ENCODE measurements around the gene PRRT2.
A peak's percentile ranks its signal among the peaks of the same experiment; 100 is the strongest.

The PRRT2 gene

GRCh38 chr16:29814592-29814991, 2.6 kb downstream of the PRRT2 start:
- H3K27me3 ChIP-seq (ENCODE audit: low read length) = no peaks in the 10 kb centered on the region
- no peaks in the 10 kb centered on the region for H4K20me1 ChIP-seq (ENCODE audit: low read depth, low read length)
- H3K9me3 ChIP-seq (ENCODE audit: insufficient read depth, low read length) = no peaks in the 10 kb centered on the region
- H3F3A ChIP-seq (ENCODE audit: insufficient read depth) = peaks cover 15% of the 10 kb centered on the region
- H3K27ac ChIP-seq (ENCODE audit: low read depth, low read length) = no peak overlapping the region
- TF ChIP-seq EZH2phosphoT487 (conservative IDR thresholded peaks at IDR 0.05; ENCODE audit: low read length) (no peak), CTCF (IDR thresholded peaks at IDR 0.05; ENCODE audit: insufficient read depth, low read length, poor library complexity, severe bottlenecking) (no peak)
- H3K4me3 ChIP-seq (ENCODE audit: insufficient read depth, low read length, poor library complexity, severe bottlenecking) = no peak overlapping the region
- no peaks in the 10 kb centered on the region for H3K9me2 ChIP-seq (replicated peaks; ENCODE audit: insufficient read depth, low read length)
- 0 out of 2 replicates have a peak, but pooled peaks cover 2% of the 10 kb centered on the region for H3K36me3 ChIP-seq (ENCODE audit: low read length)
- H3K9ac ChIP-seq (ENCODE audit: low read length) = no peak overlapping the region
- H2AFZ ChIP-seq (ENCODE audit: low read depth, low read length, severe bottlenecking) = no peak overlapping the region
- peak overlapping the region; percentile 60 for H3K4me2 ChIP-seq (ENCODE audit: low read depth, low read length, poor library complexity, severe bottlenecking)
- H3K79me2 ChIP-seq (ENCODE audit: insufficient read depth, low read length) = peaks cover 21% of the 10 kb centered on the region

GRCh38 chr16:29815032-29815721, 3.2 kb downstream of the PRRT2 start:
- peak overlapping the region; percentile 68 for H2AFZ ChIP-seq (ENCODE audit: low read depth, low read length, severe bottlenecking)
- peaks cover 21% of the 10 kb centered on the region for H3K79me2 ChIP-seq (ENCODE audit: insufficient read depth, low read length)
- H3K9ac ChIP-seq (ENCODE audit: low read length) = peak overlapping the region; percentile 91
- peaks cover 15% of the 10 kb centered on the region for H3F3A ChIP-seq (ENCODE audit: insufficient read depth)
- H3K4me3 ChIP-seq (ENCODE audit: insufficient read depth, low read length, poor library complexity, severe bottlenecking) = peak overlapping the region; percentile 38
- TF ChIP-seq CTCF (IDR thresholded peaks at IDR 0.05; ENCODE audit: insufficient read depth, low read length, poor library complexity, severe bottlenecking) = no peak
- TF ChIP-seq EZH2phosphoT487 (conservative IDR thresholded peaks at IDR 0.05; ENCODE audit: low read length) = no peak
- no peaks in the 10 kb centered on the region for H4K20me1 ChIP-seq (ENCODE audit: low read depth, low read length)
- H3K27me3 ChIP-seq (ENCODE audit: low read length) = no peaks in the 10 kb centered on the region
- H3K9me3 ChIP-seq (ENCODE audit: insufficient read depth, low read length) = no peaks in the 10 kb centered on the region
- H3K36me3 ChIP-seq (ENCODE audit: low read length) = 0 out of 2 replicates have a peak, but pooled peaks cover 2% of the 10 kb centered on the region
- no peaks in the 10 kb centered on the region for H3K9me2 ChIP-seq (replicated peaks; ENCODE audit: insufficient read depth, low read length)
- H3K4me2 ChIP-seq (ENCODE audit: low read depth, low read length, poor library complexity, severe bottlenecking) = peak overlapping the region; percentile 60
- H3K27ac ChIP-seq (ENCODE audit: low read depth, low read length) = peak overlapping the region; percentile 64

- Histone ChIP-seq H3F3A (ENCODE audit: insufficient read depth) (peaks cover 8% of the 10 kb centered on the region), H3K79me2 (ENCODE audit: insufficient read depth, low read length) (peaks cover 21% of the 10 kb centered on the region), H3K27me3 (ENCODE audit: low read length) (no peaks in the 10 kb centered on the region), H3K4me3 (ENCODE audit: insufficient read depth, low read length, poor library complexity, severe bottlenecking) (peak within 1 kb of the TSS; percentile 74), H3K9me2 (replicated peaks; ENCODE audit: insufficient read depth, low read length) (no peaks in the 10 kb centered on the region), H3K9me3 (ENCODE audit: insufficient read depth, low read length) (no peaks in the 10 kb centered on the region), H3K36me3 (ENCODE audit: low read length) (0 out of 2 replicates have a peak, but pooled peaks cover 2% of the 10 kb centered on the region), H4K20me1 (ENCODE audit: low read depth, low read length) (no peaks in the 10 kb centered on the region), H3K9ac (ENCODE audit: low read length) (peak within 1 kb of the TSS; percentile 91), H3K4me2 (ENCODE audit: low read depth, low read length, poor library complexity, severe bottlenecking) (peak within 1 kb of the TSS; percentile 69), H3K27ac (ENCODE audit: low read depth, low read length) (peak within 1 kb of the TSS; percentile 64), H2AFZ (ENCODE audit: low read depth, low read length, severe bottlenecking) (peak within 1 kb of the TSS; percentile 68)
- TF ChIP-seq CTCF (IDR thresholded peaks at IDR 0.05; ENCODE audit: insufficient read depth, low read length, poor library complexity, severe bottlenecking) (peak; percentile 91), EZH2phosphoT487 (conservative IDR thresholded peaks at IDR 0.05; ENCODE audit: low read length) (no peak)
These were observed 4.0 kb downstream of the PRRT2 start, which contains the start of gene PAGR1 for GRCh38 chr16:29815793-29816693. PAGR1 (plus strand) TSS chr16:29816152; CDS start chr16:29816526, 374 bp downstream.

All from SU-DHL-6 (cell line).